HG02610 (cell line): ENCODE measurements around the gene B3GAT1.

Source experiments
- ATAC-seq: cut with Tn5 transposase; IDR thresholded peaks from one replicate; pipeline ENCODE4 v1.9.1; 2021; ENCODE audit warnings: mild to moderate bottlenecking, moderate library complexity; ENCODE audit not compliant: unreplicated experiment

Gene B3GAT1

GRCh38 chr11:134392953-134393615 is 19.0 kb downstream of the B3GAT1 start:
- ATAC-seq = no peak

- ATAC-seq = no peak
These were observed 20.4 kb downstream of the B3GAT1 start for GRCh38 chr11:134391656-134392055.

GRCh38 chr11:134390706-134391569 is 21.1 kb downstream of the B3GAT1 start:
- no peak for ATAC-seq

DNA sequence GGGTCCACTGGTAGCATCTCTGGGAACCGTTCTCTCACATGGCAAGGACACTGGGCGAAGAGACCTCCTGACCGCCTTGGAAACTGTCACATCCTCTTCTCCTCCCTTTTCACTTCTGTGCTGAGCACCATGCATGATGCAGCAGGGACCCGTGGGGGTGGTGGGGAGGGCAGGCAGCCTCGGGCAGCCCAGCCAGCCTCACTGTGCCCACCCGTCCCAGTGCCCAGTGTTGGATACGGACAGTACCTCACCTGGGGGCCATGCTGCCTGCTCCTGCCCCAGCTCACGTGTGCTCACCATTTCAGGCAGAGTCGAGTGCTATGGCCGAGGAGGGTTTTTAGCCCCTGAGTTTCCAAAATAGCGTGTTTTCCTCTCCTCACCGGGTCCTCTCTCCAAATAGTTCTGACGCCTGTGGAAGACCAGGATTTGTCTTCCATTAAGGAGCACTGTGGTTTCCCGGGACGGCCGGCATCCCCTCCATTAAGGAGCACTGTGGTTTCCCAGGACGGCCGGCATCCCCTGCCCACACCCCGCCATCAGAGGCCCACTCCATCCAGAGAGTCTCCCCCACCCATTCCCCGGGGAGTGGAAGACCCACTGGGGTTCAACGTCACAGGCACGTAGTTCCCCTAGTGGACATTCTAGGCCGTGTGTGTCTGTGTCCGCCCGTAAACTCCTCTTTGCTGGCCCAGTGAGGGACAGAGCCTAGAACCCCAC is 22.4 kb downstream of the B3GAT1 start:
- no peak for ATAC-seq

DNA sequence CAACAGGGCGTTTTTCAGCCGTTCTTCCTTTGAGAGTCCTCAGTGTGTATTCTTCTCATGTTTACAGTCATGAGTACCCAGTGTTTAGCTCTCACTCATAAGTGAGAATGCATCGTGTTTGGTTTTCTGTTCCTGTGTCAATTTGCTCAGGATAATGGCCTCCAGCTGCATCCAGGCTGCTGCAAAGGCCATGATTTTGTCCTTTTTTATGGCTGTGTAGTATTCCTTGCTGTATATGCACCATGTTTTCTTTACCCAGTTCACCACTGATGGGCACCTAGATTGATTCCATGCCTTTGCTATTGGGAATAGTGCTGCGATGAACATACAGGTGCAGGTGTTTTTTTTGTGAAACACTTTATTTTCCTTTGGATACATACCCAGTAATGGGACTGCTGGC is 23.5 kb downstream of the B3GAT1 start:
- ATAC-seq = no peak

GRCh38 chr11:134387501-134387900 is 24.5 kb downstream of the B3GAT1 start:
- no peak for ATAC-seq

- ATAC-seq = no peak
These were observed 25.1 kb downstream of the B3GAT1 start for GRCh38 chr11:134386945-134387344.

DNA sequence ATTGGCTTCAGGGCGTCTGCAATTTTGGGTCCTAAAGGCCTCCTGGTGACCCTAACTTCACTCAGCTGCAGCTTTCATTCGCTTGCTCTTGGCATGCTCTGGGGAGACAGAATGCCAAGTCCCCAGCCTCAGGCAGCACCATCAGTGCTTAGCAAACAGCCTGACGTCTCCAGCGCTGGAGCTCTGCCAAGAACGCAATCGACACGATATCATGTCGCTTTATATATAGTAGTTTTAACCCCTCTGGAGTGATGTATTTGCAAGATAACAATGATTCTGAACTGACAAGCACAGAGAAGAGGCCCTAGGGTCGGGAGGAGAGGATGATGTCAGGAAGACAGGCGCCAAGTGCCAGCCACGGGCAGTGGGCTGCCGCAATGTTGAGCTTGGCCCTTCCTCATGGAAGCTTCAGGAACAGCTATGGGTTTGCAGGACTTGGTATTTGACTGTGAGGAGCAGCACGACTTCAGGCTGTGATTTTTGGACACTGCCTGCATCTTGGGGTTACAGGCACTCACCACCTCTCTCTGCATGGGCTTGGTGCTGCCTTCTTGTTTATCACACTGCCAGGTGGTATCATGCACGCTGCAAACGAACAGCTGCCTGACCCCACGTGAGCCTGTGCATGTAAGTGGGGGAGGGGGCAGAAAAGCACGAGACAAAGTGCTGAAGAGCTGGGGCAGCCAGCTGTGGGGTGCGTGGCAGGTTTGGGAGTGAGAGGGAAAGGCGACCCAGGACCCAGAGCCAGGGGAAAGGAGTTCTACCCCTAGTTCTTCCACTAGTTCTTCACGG is 26.1 kb downstream of the B3GAT1 start:
- ATAC-seq = no peak

GRCh38 chr11:134385171-134385570 is 26.9 kb downstream of the B3GAT1 start:
- no peak for ATAC-seq

DNA sequence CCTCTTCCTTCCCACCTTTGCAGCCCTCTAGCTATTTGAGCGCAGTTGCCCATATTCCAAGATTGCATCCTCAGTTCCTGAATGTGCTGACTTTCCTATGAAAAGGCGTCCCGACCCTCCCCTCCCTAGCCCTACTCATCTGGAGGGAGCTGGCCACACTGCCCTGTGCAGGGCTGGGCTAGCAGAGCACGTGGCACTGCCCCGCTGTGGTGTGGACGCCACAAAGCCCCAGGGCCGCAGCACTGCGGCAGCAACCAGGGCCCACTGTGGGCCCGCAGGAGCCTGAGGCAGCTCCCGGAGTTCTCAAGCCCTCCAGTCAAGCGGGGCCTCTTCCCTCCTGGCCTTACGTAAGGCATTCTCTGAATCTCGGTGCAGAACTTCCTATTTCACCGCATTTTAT is 27.6 kb downstream of the B3GAT1 start:
- ATAC-seq = no peak

DNA sequence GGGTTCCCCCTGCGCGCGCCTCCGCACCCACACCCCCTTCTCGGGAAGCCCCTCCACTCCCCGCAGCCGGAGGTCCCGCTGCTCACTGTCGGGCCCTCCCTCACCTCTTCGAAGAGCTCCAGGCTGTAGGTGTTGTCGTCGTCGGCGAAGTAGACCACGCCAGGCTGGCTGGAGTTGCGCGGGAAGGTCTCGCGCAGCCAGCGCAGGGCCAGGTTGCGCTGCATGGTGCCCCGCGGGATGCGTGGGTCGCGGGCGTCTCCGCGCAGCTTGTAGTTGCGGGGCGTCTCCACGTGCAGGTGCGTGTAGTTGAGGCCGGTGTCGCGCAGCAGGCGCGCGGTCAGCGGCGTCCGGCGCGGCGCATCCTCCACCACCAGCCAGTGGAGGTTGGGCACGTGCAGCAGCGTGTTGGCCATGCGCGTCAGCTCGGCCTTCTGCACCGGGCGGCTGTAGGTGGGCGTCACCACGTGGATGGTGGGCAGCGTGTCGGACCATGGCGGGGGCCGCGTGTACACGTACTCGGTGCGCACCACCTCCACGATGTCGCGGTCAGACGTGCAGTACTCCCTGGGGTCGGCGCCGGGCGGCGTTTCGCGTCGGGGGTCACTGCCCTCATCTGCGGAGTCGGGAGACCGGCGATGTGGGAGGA is 28.3 kb downstream of the B3GAT1 start:
- no peak for ATAC-seq

DNA sequence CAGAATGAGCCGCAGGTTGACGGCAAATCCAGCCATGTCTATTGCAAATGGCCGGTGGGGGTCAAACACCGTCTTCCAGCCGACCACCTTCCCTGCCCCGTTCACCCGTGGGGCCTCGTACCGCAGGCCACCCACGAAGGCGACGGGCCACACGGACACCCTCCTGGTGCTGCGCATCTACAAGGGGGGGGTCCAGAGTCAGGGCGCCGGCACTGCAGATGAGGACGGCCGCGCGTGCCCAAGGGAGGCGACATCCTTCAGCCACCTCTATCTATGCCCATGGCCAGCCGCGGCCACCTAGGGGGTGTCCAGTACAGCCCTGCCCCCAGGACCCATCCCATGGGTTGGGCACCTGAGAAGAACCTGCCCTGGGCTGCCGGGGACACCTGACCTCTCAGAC is 29.2 kb downstream of the B3GAT1 start:
- no peak for ATAC-seq

DNA sequence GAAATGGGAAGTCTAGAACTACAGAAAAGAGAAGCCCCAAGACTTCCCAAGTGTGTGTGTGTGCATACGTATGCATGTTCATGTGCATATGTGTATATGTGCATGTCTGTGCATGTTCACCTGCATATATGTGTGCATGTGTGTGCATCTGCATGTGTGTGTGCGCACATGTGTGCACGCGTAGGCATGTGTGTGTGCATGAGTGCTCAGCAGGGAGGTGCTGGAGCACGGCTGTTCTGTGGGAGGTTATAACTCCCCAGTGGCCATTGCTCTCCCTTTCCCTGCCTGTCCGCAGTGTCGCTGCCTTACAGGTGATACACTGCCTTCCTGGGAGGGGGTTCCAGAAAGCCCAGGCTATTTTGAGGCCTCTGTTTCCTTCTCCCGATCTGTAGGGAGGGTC is 29.8 kb downstream of the B3GAT1 start:
- no peak for ATAC-seq

DNA sequence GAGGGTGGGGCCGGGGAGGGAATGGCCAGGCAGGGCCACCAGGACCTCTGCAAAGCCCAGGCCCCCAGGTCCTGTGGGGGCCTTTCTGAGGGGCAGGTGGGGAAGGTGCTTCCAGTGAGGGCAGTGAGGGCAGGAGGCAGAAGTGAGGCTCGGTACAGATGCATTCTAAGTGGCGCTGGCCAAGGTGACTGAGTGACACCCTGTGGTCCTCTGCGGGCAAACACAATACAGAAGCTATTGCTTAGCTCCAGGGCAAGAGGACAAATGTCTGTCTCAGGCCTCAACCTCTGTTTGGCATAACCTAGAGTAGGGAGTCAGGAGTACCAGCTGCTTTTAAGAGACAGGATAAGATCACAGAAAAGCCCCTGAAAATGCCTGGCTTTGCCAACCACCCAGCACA is 31.3 kb downstream of the B3GAT1 start:
- ATAC-seq = no peak

- no peak for ATAC-seq
These were observed 31.8 kb downstream of the B3GAT1 start for GRCh38 chr11:134380229-134380628.

- ATAC-seq = no peak
These were observed 32.8 kb downstream of the B3GAT1 start for GRCh38 chr11:134379241-134379640.

- ATAC-seq = no peak
These were observed 34.2 kb downstream of the B3GAT1 start for GRCh38 chr11:134377876-134378275.

DNA sequence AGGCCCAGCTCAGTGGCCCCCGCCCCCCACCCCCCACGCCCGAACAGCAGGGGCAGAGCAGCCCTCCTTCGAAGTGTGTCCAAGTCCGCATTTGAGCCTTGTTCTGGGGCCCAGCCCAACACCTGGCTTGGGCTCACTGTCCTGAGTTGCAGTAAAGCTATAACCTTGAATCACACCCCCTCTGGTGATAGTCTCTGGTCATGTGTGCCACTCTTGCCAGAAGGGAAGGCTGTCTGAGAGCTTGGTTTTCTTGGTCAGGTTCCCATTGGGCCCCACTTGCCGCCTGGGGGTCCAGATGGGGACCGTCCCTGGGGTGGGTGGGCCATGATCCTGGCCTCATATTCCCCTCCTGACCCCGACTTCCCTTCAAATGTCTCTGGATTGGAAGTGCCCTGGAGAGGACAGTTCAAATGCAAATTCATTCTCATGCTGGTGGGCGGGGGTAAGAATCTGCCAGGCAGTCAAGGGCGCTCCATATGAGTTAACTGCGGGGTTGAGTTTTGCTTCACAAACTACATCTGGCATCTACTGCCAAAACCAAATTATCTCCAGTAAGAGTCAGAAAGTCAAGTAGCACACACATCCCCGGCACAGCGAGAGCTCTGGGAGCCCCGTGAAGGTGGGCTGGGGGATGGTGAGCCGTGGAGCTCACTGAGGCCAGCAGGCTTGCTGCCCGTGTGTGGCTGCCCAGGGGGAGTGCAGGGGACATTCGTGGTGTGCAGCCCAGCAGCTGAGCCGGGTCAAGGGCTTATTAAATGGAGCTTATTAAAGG is 35.7 kb downstream of the B3GAT1 start:
- no peak for ATAC-seq

DNA sequence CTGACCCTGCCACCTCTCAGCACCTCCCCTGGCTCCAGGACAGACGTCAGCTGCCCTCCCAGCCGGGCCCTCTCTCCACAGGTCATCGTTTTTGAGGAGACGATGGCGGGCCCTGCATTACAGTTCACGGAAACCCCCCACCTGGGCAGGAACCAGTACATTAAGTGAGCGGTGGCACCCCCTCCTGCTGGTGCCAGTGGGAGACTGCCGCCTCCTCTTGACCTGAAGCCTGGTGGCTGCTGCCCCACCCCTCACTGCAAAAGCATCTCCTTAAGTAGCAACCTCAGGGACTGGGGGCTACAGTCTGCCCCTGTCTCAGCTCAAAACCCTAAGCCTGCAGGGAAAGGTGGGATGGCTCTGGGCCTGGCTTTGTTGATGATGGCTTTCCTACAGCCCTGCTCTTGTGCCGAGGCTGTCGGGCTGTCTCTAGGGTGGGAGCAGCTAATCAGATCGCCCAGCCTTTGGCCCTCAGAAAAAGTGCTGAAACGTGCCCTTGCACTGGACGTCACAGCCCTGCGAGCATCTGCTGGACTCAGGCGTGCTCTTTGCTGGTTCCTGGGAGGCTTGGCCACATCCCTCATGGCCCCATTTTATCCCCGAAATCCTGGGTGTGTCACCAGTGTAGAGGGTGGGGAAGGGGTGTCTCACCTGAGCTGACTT is 37.0 kb downstream of the B3GAT1 start:
- ATAC-seq = no peak
